SK-N-SH (cell line): ENCODE results near the gene CBLIF. TPM values are rescaled to one million over a fixed set of nuclear protein-coding genes. Genes with fewer than 3 reads are reported as not detected.

Source experiments
- CTCF ChIA-PET: fragments of 300-600, 350-600 bp; formaldehyde crosslinking; extraction: SDS; loops from one replicate; lab custom pipeline; 2021; lab: Yijun Ruan, JAX
- POLR2A ChIA-PET: fragments of 350-600 bp; sonication (Branson Sonifier 250); formaldehyde crosslinking; extraction: SDS; loops from one replicate; lab custom pipeline; 2020; ENCODE audit warnings: antibody characterized with exemption, inconsistent platforms; lab: Yijun Ruan, JAX
- DNase-seq: peaks from one replicate; pipeline ENCODE4 v3.0.0; 2012
- H2AFZ ChIP-seq: fragments of 200-600 bp; sonication (generic); 2 replicates; pipeline ENCODE4 v1.8.1; 2016; ENCODE audit warnings: antibody characterized with exemption, mild to moderate bottlenecking, low read depth
- H3F3A ChIP-seq: fragments of 200-600 bp; sonication (generic); replicated peaks from 2 replicates; pipeline ENCODE3; 2016; ENCODE audit warnings: antibody characterized with exemption, mild to moderate bottlenecking; ENCODE audit not compliant: insufficient read depth
- H3K27ac ChIP-seq, 2 experiments: fragments of 200-500 bp in 1 of 2; fragments of 200-600 bp in 1 of 2; sonication (Bioruptor generic) in 1 of 2; sonication (generic), shearing (Covaris generic) in 1 of 2; 2 replicates each; pipeline versions ENCODE4 v1.5.1 to v1.6.1; 2014 to 2016; ENCODE audit warnings: low read depth in 2 of 2, inconsistent platforms in 1 of 2, low read length in 1 of 2, mild to moderate bottlenecking in 1 of 2, mixed read lengths in 1 of 2
- H3K27me3 ChIP-seq: fragments of 200-600 bp; sonication (generic), shearing (Covaris generic); 2 replicates; pipeline ENCODE4 v1.6.1; 2016; ENCODE audit warnings: mixed run types; ENCODE audit not compliant: insufficient read depth
- H3K36me3 ChIP-seq, 2 experiments: fragments of 200-500 bp in 1 of 2; fragments of 200-600 bp in 1 of 2; sonication (Bioruptor generic) in 1 of 2; sonication (generic) in 1 of 2; replicated peaks in 1 of 2; 2 replicates each; pipeline versions ENCODE3 to v1.5.1; 2014 to 2016; ENCODE audit warnings: low read length in 1 of 2, mild to moderate bottlenecking in 1 of 2; ENCODE audit not compliant: insufficient read depth in 2 of 2, control insufficient read depth in 1 of 2
- H3K4me1 ChIP-seq, 2 experiments: fragments of 200-500 bp in 1 of 2; fragments of 200-600 bp in 1 of 2; sonication (Bioruptor generic) in 1 of 2; sonication (generic), shearing (Covaris generic) in 1 of 2; 2 replicates each; pipeline versions ENCODE4 v1.5.1 to v1.6.1; 2014 to 2016; ENCODE audit warnings: low read depth in 1 of 2, low read length in 1 of 2, mixed run types in 1 of 2; ENCODE audit not compliant: insufficient read depth in 2 of 2, control insufficient read depth in 1 of 2
- H3K4me2 ChIP-seq: fragments of 200-600 bp; sonication (generic), shearing (Covaris generic); 2 replicates; pipeline ENCODE4 v1.6.1; 2017; ENCODE audit warnings: mixed run types
- H3K4me3 ChIP-seq, 2 experiments: fragments of 200-500 bp in 1 of 2; fragments of 200-600 bp in 1 of 2; sonication (Bioruptor generic) in 1 of 2; sonication (generic), shearing (Covaris generic) in 1 of 2; 2 replicates each; pipeline versions ENCODE4 v1.5.1 to v1.8.1; 2014 to 2016; ENCODE audit warnings: low read depth in 2 of 2, inconsistent platforms in 1 of 2, low read length in 1 of 2, mild to moderate bottlenecking in 1 of 2, mixed read lengths in 1 of 2, moderate library complexity in 1 of 2
- H3K79me2 ChIP-seq: fragments of 200-600 bp; sonication (generic); 2 replicates; pipeline ENCODE4 v1.8.1; 2017; ENCODE audit warnings: mild to moderate bottlenecking; ENCODE audit not compliant: insufficient read depth
- H3K9ac ChIP-seq: fragments of 200-600 bp; sonication (generic); 2 replicates; pipeline ENCODE4 v1.6.1; 2017; ENCODE audit warnings: mixed run types
- H3K9me2 ChIP-seq: fragments of 200-600 bp; sonication (generic); 2 replicates; pipeline ENCODE4 v1.6.1; 2017; ENCODE audit warnings: mixed run types
- H3K9me3 ChIP-seq: fragments of 200-600 bp; sonication (generic); 2 replicates; pipeline ENCODE4 v1.6.1; 2017; ENCODE audit warnings: mixed run types, mild to moderate bottlenecking, moderate library complexity
- H4K20me1 ChIP-seq: fragments of 200-600 bp; sonication (generic); 2 replicates; pipeline ENCODE4 v1.6.1; 2017; ENCODE audit warnings: mild to moderate bottlenecking, mixed run types; ENCODE audit not compliant: insufficient read depth
- CHD2 ChIP-seq: fragments of 150-350 bp; IDR thresholded peaks from 2 replicates; pipeline ENCODE4 v1.6.1; 2018; ENCODE audit warnings: low read length; ENCODE audit not compliant: partially characterized antibody
- ELF1 ChIP-seq: IDR thresholded peaks from 2 replicates; pipeline ENCODE4 v1.4.0; 2012
- EP300 ChIP-seq, 2 experiments: IDR thresholded peaks; 2 replicates each; pipeline versions ENCODE4 v1.4.0 to v1.6.1; 2012; ENCODE audit warnings: borderline replicate concordance in 1 of 2, low read depth in 1 of 2, low read length in 1 of 2
- FOSL2 ChIP-seq: IDR thresholded peaks from 2 replicates; pipeline ENCODE4 v1.4.0; 2012; ENCODE audit warnings: low read depth, mild to moderate bottlenecking, moderate library complexity, borderline replicate concordance
- FOXJ3 ChIP-seq: sonication (generic); formaldehyde crosslinking; IDR thresholded peaks from 2 replicates; pipeline ENCODE4 v1.5.1; 2020; ENCODE audit warnings: mild to moderate bottlenecking, missing genetic modification reagents
- FOXM1 ChIP-seq: IDR thresholded peaks from 2 replicates; pipeline ENCODE4 v1.4.0; 2012; ENCODE audit warnings: low read depth, mild to moderate bottlenecking
- GABPA ChIP-seq: IDR thresholded peaks from 2 replicates; pipeline ENCODE4 v1.4.0; 2012; ENCODE audit warnings: low read depth, mild to moderate bottlenecking
- IRF3 ChIP-seq: fragments of 150-350 bp; IDR thresholded peaks from 2 replicates; pipeline ENCODE4 v1.6.1; 2016; ENCODE audit warnings: mild to moderate bottlenecking, low read depth, low read length
- JUND ChIP-seq: IDR thresholded peaks from 2 replicates; pipeline ENCODE4 v1.4.0; 2012
- NFIC ChIP-seq: IDR thresholded peaks from 2 replicates; pipeline ENCODE4 v1.4.0; 2012; ENCODE audit warnings: borderline replicate concordance
- RAD21 ChIP-seq: IDR thresholded peaks from 2 replicates; pipeline ENCODE4 v1.6.1; 2012; ENCODE audit warnings: mild to moderate bottlenecking, low read length
- RCOR1 ChIP-seq: fragments of 150-350 bp; IDR thresholded peaks from 2 replicates; pipeline ENCODE4 v1.6.1; 2017; ENCODE audit warnings: antibody characterized with exemption, low read length
- RXRA ChIP-seq: IDR thresholded peaks from 2 replicates; pipeline ENCODE4 v1.4.0; 2012; ENCODE audit warnings: low read depth, mild to moderate bottlenecking, borderline replicate concordance
- TEAD4 ChIP-seq: IDR thresholded peaks from 2 replicates; pipeline ENCODE4 v1.4.0; 2012; ENCODE audit warnings: mild to moderate bottlenecking, borderline replicate concordance; ENCODE audit not compliant: insufficient read depth
- USF1 ChIP-seq: IDR thresholded peaks from 2 replicates; pipeline ENCODE4 v1.4.0; 2012; ENCODE audit warnings: low read depth, borderline replicate concordance
- YY1 ChIP-seq: IDR thresholded peaks from 2 replicates; pipeline ENCODE4 v1.4.0; 2012; ENCODE audit warnings: low read depth, mild to moderate bottlenecking
- WGBS: methylation state at CpG from one replicate; pipeline ENCODE4 v1.1.6; 2017; ENCODE audit warnings: low lambda C conversion rate; 5-methylcytosine and 5-hydroxymethylcytosine counted together
- polyA plus RNA-seq, 3 experiments: library from polyadenylated mRNA; depleted of rRNA; stranded (reverse); fragments of >200 nt; gene quantifications; 2 replicates each; pipeline ENCODE4 v1.2.3, GENCODE V29; 2012
- TF ChIP-seq, protein P1 (sequence below): IDR thresholded peaks from 2 replicates; pipeline ENCODE4 v1.4.0; 2012; ENCODE audit warnings: low read depth, borderline replicate concordance
- TF ChIP-seq, protein P2 (sequence below): IDR thresholded peaks from 2 replicates; pipeline ENCODE4 v1.6.1; 2012; ENCODE audit warnings: mild to moderate bottlenecking, low read depth, low read length, moderate library complexity
- TF ChIP-seq, protein P3 (sequence below): fragments of 200-600 bp; sonication (generic); IDR thresholded peaks from 2 replicates; pipeline ENCODE4 v1.6.1; 2017; ENCODE audit warnings: antibody characterized with exemption, mild to moderate bottlenecking, moderate library complexity

Gene CBLIF
- polyA plus RNA-seq, 1 of the 3 experiments (the other 2 are of a cell fraction): not detected

DNA sequence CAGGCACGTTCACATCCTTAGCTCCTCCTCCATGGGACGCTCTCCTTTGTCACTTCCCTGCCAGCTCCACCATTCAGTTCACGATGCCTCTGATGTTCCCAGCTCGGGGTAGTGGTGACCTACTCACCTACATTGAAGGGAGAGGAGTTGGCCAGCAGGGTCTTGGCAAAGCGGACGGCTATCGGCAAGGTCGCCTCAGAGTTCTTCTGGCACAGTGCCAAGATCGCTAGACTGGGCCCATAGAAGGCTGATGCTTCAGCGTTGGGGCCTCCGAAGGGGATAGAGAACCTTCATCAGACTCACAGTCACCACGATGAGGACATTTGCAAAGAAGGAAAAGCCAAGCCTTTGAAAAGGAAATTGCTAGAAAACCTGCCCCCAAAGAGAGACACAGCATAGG is 3.0 kb downstream of the CBLIF start:
- Histone ChIP-seq H3F3A (no peaks in the 10 kb centered on the region), H3K9me3 (no peaks in the 10 kb centered on the region), H3K9me2 (no peaks in the 10 kb centered on the region), H3K79me2 (no peaks in the 10 kb centered on the region), H3K9ac (no peak overlapping the region), H3K4me3 (no peak overlapping the region), H3K27ac (no peak overlapping the region), H2AFZ (no peak overlapping the region), H4K20me1 (no peaks in the 10 kb centered on the region), H3K27me3 (no peaks in the 10 kb centered on the region; the same call in 1 of the 2 replicates), H3K4me2 (no peak overlapping the region), H3K4me1 (no peaks in the 10 kb centered on the region), H3K36me3 (no peaks in the 10 kb centered on the region)
- peak; percentile 4 for DNase-seq
- WGBS: 25% methylated on average over 12 of the region's 12 CpGs
- TF ChIP-seq FOXM1: no peak
- peak; percentile 60 for TF ChIP-seq NFIC
- POLR2A ChIA-PET: no interaction called here
- CTCF ChIA-PET: interaction anchor here (1.4 kb wide), 1 partner anchor 20 kb away, joined by 3 read pairs; no protein-coding TSS in a partner anchor

GRCh38 chr11:59841514-59841913 is 3.8 kb downstream of the CBLIF start:
- no peaks in the 10 kb centered on the region for H3K4me1 ChIP-seq
- ChIA-PET POLR2A (no interaction called here), CTCF (no interaction called here)
- WGBS: 39% methylated on average over 2 of the region's 2 CpGs
- no peaks in the 10 kb centered on the region for H3K36me3 ChIP-seq
- H3K9ac ChIP-seq: no peak overlapping the region
- H3K4me2 ChIP-seq: no peak overlapping the region
- no peak overlapping the region for H3K27ac ChIP-seq
- no peak overlapping the region for H3K4me3 ChIP-seq
- H2AFZ ChIP-seq: no peak overlapping the region
- no peaks in the 10 kb centered on the region for H4K20me1 ChIP-seq
- H3K9me2 ChIP-seq: no peaks in the 10 kb centered on the region
- no peaks in the 10 kb centered on the region; the same call in 1 of the 2 replicates for H3K27me3 ChIP-seq
- no peak for DNase-seq
- no peaks in the 10 kb centered on the region for H3F3A ChIP-seq
- TF ChIP-seq USF1: no peak
- TF ChIP-seq CHD2: no peak
- TF ChIP-seq GABPA: no peak
- TF ChIP-seq FOXJ3 (CRISPR knock-in tag): no peak
- no peak for TF ChIP-seq FOSL2
- TF ChIP-seq IRF3: no peak
- TF ChIP-seq NFIC: no peak
- no peak for TF ChIP-seq ELF1
- no peak for TF ChIP-seq TEAD4
- TF ChIP-seq, protein P1, sequence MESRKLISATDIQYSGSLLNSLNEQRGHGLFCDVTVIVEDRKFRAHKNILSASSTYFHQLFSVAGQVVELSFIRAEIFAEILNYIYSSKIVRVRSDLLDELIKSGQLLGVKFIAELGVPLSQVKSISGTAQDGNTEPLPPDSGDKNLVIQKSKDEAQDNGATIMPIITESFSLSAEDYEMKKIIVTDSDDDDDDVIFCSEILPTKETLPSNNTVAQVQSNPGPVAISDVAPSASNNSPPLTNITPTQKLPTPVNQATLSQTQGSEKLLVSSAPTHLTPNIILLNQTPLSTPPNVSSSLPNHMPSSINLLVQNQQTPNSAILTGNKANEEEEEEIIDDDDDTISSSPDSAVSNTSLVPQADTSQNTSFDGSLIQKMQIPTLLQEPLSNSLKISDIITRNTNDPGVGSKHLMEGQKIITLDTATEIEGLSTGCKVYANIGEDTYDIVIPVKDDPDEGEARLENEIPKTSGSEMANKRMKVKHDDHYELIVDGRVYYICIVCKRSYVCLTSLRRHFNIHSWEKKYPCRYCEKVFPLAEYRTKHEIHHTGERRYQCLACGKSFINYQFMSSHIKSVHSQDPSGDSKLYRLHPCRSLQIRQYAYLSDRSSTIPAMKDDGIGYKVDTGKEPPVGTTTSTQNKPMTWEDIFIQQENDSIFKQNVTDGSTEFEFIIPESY: no peak
- TF ChIP-seq RXRA: no peak
- no peak for TF ChIP-seq JUND
- no peak for TF ChIP-seq YY1
- no peak for TF ChIP-seq EP300 (IDR thresholded peaks at IDR 0.05; ENCODE audit: borderline replicate concordance in 1 of 2, low read depth in 1 of 2, low read length in 1 of 2)
- TF ChIP-seq, protein P2, sequence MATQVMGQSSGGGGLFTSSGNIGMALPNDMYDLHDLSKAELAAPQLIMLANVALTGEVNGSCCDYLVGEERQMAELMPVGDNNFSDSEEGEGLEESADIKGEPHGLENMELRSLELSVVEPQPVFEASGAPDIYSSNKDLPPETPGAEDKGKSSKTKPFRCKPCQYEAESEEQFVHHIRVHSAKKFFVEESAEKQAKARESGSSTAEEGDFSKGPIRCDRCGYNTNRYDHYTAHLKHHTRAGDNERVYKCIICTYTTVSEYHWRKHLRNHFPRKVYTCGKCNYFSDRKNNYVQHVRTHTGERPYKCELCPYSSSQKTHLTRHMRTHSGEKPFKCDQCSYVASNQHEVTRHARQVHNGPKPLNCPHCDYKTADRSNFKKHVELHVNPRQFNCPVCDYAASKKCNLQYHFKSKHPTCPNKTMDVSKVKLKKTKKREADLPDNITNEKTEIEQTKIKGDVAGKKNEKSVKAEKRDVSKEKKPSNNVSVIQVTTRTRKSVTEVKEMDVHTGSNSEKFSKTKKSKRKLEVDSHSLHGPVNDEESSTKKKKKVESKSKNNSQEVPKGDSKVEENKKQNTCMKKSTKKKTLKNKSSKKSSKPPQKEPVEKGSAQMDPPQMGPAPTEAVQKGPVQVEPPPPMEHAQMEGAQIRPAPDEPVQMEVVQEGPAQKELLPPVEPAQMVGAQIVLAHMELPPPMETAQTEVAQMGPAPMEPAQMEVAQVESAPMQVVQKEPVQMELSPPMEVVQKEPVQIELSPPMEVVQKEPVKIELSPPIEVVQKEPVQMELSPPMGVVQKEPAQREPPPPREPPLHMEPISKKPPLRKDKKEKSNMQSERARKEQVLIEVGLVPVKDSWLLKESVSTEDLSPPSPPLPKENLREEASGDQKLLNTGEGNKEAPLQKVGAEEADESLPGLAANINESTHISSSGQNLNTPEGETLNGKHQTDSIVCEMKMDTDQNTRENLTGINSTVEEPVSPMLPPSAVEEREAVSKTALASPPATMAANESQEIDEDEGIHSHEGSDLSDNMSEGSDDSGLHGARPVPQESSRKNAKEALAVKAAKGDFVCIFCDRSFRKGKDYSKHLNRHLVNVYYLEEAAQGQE: no peak
- no peak for TF ChIP-seq RCOR1
- TF ChIP-seq RAD21: no peak
- TF ChIP-seq, protein P3, sequence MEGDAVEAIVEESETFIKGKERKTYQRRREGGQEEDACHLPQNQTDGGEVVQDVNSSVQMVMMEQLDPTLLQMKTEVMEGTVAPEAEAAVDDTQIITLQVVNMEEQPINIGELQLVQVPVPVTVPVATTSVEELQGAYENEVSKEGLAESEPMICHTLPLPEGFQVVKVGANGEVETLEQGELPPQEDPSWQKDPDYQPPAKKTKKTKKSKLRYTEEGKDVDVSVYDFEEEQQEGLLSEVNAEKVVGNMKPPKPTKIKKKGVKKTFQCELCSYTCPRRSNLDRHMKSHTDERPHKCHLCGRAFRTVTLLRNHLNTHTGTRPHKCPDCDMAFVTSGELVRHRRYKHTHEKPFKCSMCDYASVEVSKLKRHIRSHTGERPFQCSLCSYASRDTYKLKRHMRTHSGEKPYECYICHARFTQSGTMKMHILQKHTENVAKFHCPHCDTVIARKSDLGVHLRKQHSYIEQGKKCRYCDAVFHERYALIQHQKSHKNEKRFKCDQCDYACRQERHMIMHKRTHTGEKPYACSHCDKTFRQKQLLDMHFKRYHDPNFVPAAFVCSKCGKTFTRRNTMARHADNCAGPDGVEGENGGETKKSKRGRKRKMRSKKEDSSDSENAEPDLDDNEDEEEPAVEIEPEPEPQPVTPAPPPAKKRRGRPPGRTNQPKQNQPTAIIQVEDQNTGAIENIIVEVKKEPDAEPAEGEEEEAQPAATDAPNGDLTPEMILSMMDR: no peak
- TF ChIP-seq FOXM1: no peak
- no peaks in the 10 kb centered on the region for H3K9me3 ChIP-seq
- no peaks in the 10 kb centered on the region for H3K79me2 ChIP-seq
